Activated T-helper 2 cell treated with anti-CD3 and anti-CD28 coated beads, Interferon-gamma antibody, Interleukin-2, Interleukin-4, amounts not matched to agents 10 μg/mL and 5 μg/mL and 100 μg/mL, durations not matched to agents 14 hours and 24 hours and 36 hours (primary cell): ENCODE results near the gene CMAS. TPM values are rescaled to one million over a fixed set of nuclear protein-coding genes. Genes with fewer than 3 reads are reported as not detected.
"Not testable (repeated sequence)": the region's sequence is repeated elsewhere in the genome, so short reads cannot be mapped to it uniquely, and the experiment has no call there.

Experiments
- DNase-seq: peaks from one replicate; pipeline ENCODE4 v3.0.0; 2021; ENCODE audit warnings: low spot score
- H3K27ac Mint-ChIP-seq: one replicate; pipeline ENCODE4 v1.8.0; 2021; ENCODE audit warnings: mixed read lengths
- H3K27me3 Mint-ChIP-seq: one replicate; pipeline ENCODE4 v1.8.0; 2021; ENCODE audit warnings: low read depth, mixed read lengths
- H3K36me3 Mint-ChIP-seq: one replicate; pipeline ENCODE4 v1.8.0; 2021; ENCODE audit warnings: low read depth, mixed read lengths
- H3K4me1 Mint-ChIP-seq: one replicate; pipeline ENCODE4 v1.8.0; 2021; ENCODE audit warnings: low read depth, mixed read lengths
- H3K4me3 Mint-ChIP-seq: one replicate; pipeline ENCODE4 v1.8.0; 2021; ENCODE audit warnings: low read depth, mild to moderate bottlenecking, moderate library complexity, mixed read lengths
- H3K9me3 Mint-ChIP-seq: one replicate; pipeline ENCODE4 v1.8.0; 2021; ENCODE audit warnings: mixed read lengths
- intact Hi-C: fragments of 100-400 bp; cut with micrococcal nuclease; formaldehyde crosslinking; loops from one replicate; pipeline ENCODE4 v1.15.1; 2023
- total RNA-seq: library from RNA; stranded (reverse); gene quantifications from 2 replicates; pipeline ENCODE4 v1.2.3, GENCODE V29; 2022

Gene CMAS
- total RNA-seq, 1 donor from 2014 or later = 36.2 TPM

DNA sequence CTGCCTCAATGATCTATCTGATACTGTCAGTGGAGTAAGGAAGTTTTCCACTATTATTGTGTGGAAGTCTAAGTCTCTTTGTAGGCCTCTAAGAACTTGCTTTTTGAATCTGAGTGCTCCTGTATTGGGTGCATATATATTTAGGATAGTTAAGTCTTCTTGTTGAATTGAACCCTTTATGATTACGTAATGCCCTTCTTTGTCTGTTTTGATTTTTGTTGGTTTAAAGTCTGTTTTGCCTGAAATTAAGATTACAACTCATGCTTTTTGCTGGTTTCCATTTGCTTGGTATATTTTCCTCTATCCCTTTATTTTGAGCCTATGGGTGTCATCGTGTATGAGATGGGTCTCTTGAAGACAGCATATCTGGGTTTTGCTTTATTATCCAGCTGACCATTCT, 53.0 kb downstream of the CMAS start:
- H3K27ac Mint-ChIP-seq, H3K4me1 Mint-ChIP-seq, intact Hi-C loops, H3K36me3 Mint-ChIP-seq, H3K9me3 Mint-ChIP-seq, DNase-seq, H3K4me3 Mint-ChIP-seq: not testable (repeated sequence)
- H3K27me3 Mint-ChIP-seq = peaks cover 13% of the 10 kb centered on the region

DNA sequence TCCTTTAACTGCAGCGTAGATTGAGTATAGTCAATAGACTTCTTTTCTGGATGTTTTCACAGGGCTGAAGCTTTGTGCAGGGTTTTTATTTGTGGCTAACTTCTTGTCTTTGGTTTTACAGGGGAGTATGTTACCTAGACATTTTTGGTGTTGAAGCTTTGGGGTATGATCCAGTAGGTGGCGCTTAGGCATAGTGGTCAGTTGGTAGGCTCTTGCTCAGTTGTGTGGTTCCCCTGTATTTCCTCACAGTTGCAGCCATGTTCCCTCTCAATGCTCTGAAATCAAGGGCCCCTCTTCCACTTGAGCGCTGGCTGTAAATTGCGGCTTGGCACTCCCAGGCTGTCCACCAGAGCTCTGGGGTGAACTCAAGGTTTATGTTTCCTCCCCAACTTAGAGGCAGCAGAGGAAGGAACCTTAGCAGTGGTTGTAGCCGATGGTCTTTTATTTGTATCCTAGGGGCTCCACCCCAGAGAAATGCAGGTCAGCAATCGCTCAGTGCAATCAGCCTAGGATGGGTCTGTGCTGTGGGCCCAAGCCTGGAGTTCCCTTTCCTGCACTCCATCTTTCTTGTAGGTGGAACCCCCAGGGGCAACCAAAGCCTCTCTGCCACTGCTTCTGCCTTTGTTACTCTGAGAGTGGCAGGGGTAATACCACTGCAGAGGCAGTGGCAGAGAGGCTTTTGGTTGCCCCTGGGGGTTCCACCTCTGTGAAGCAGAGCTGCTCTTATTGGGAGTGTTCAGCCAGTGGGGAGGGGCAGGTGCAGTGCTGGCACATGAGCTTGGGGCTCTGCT, 55.1 kb downstream of the CMAS start:
- no peak overlapping the region for H3K27ac Mint-ChIP-seq

DNA sequence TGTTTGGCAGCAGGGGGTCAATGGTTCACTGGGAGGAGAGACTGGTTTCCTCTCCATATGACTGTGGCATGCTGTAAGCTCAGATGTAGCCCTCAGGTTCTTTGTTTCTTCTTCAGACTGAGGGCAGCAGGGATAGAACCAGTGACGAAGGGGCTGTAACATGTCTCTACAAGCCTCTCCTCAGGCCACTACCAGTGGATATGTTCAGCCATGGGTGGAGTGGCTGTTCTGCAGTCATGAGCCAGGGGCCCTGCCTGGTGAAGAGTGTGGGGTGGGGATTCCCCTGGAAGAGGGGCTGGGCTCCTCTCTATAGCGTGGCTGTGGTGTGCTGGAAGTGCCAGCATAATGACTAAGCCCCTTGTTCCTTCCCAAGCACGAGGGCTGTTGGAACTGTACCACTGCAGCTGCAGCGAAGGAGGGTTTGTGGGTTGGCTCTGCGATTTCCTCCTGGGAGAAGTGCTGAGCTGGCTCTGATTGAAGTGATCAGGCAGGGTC, 55.8 kb downstream of the CMAS start:
- intact Hi-C loops = loop anchor here (1.0 to 2.0 kb wide), 2 partner anchors 233 to 342 kb away; partner anchors contain the start of gene ST8SIA1
- no peak overlapping the region for H3K4me3 Mint-ChIP-seq
- no peak overlapping the region for H3K27ac Mint-ChIP-seq
- DNase-seq = no peak
- H3K9me3 Mint-ChIP-seq = no peaks in the 10 kb centered on the region
- H3K4me1 Mint-ChIP-seq = peaks cover 2% of the 10 kb centered on the region
- H3K36me3 Mint-ChIP-seq = no peaks in the 10 kb centered on the region
- H3K27me3 Mint-ChIP-seq = peaks cover 9% of the 10 kb centered on the region

More for the DNA sequence above, 55.1 kb downstream of the CMAS start:
- DNase-seq = no peak
- Mint-ChIP-seq H3K27me3 (peaks cover 9% of the 10 kb centered on the region), H3K4me1 (peaks cover 2% of the 10 kb centered on the region), H3K9me3 (no peaks in the 10 kb centered on the region), H3K4me3 (no peak overlapping the region), H3K36me3 (no peaks in the 10 kb centered on the region)
- intact Hi-C loops = loop anchor here (1.0 to 2.0 kb wide), 2 partner anchors 234 to 342 kb away; partner anchors contain the start of gene ST8SIA1

DNA sequence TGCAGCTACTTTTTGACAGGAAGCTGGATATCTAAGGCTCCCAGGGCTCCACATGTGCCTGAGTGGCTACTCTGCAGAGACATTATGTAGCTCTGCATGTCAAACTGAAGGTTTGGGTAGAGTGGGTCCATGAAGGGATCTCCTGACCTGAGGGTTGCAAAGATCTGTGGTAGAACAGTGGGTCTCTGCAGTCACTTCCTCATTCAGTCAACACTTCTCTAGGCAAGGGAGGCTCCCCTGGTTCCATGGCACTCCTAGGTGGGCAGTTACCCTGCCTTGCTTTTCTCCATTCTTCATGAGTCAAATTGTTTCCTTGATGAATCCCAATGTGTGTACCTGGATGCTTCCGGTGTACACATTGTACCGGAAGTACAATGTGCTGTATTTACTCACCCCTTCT, 57.4 kb downstream of the CMAS start:
- H3K36me3 Mint-ChIP-seq = no peaks in the 10 kb centered on the region

DNA sequence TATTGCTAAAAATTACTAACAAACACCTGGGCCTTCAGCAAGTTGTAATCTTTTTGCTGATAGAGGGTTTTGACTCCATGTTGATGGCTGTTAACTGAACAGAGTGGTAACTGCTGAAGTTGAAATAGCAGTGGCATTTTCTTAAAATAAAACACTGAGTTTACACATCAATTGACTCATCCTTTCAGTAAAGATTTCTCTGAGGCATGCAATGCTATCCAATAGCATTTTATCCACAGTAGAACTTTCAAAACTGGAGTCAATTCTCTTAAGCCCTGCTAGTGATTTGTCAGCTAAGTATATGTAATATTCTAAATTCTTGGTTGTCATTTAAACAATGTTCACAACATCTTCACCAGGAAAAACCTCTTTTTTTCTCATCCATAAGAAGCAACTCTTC, 59.5 kb downstream of the CMAS start:
- no peak overlapping the region for H3K4me3 Mint-ChIP-seq
- no peaks in the 10 kb centered on the region for H3K9me3 Mint-ChIP-seq
- no peak for DNase-seq
- intact Hi-C loops = no loop called here
- H3K36me3 Mint-ChIP-seq = no peaks in the 10 kb centered on the region
- H3K27ac Mint-ChIP-seq = no peak overlapping the region
- no peaks in the 10 kb centered on the region for H3K27me3 Mint-ChIP-seq
- peaks cover 10% of the 10 kb centered on the region for H3K4me1 Mint-ChIP-seq

More for the DNA sequence above, 57.4 kb downstream of the CMAS start:
- H3K4me1 Mint-ChIP-seq = peaks cover 2% of the 10 kb centered on the region
- H3K4me3 Mint-ChIP-seq = no peak overlapping the region
- peaks cover 3% of the 10 kb centered on the region for H3K27me3 Mint-ChIP-seq
- no peak for DNase-seq
- intact Hi-C loops = no loop called here
- H3K9me3 Mint-ChIP-seq = no peaks in the 10 kb centered on the region
- H3K27ac Mint-ChIP-seq = no peak overlapping the region

DNA sequence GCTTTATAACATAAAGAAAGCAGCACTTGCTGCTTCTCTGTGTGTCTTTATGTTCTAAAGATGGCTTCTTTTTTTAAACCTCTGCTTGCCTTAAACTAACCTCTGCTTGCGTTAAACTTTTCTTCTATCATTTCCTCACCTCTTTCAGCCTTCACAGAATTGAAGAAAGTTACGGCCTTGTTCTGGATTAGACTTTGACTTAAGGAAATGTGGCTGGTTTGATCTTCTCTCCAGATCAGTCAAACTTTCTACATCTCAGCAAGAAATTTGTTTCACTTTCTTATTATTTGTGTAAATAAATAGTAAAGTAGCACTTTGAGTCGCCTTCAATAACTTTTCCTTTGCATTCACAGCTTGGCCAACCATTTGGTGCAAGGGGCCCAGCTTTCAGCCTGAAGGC, 64.2 kb downstream of the CMAS start:
- no peaks in the 10 kb centered on the region for H3K36me3 Mint-ChIP-seq
- no peaks in the 10 kb centered on the region for H3K27me3 Mint-ChIP-seq
- H3K27ac Mint-ChIP-seq = no peak overlapping the region
- intact Hi-C loops = no loop called here
- DNase-seq = no peak
- H3K4me1 Mint-ChIP-seq = peaks cover 9% of the 10 kb centered on the region
- H3K9me3 Mint-ChIP-seq = no peaks in the 10 kb centered on the region
- no peak overlapping the region for H3K4me3 Mint-ChIP-seq

Other genes with a start within 250 kb of the CMAS start
- 0.02 and 0.07 TPM in 2 replicates for gene ABCC9, start 104.8 kb upstream of the CMAS start, total RNA-seq